HAP-1 (cell line): ENCODE data around the gene MGAT4A.

Source experiments
- DNase-seq, 2 experiments: peaks; one replicate each; pipeline ENCODE4 v3.0.0-alpha.2; 2016 to 2020; ENCODE audit warnings: low spot score in 2 of 2
- H3K27me3 ChIP-seq: fragments of 250-450 bp; sonication (Bioruptor Pico); 2 replicates; pipeline ENCODE4 v1.5.1; 2020; ENCODE audit warnings: low read depth, mild to moderate bottlenecking, moderate library complexity
- H3K36me3 ChIP-seq: fragments of 250-450 bp; sonication (Bioruptor Pico); replicated peaks from 2 replicates; pipeline ENCODE4 v1.5.1; 2020; ENCODE audit warnings: mild to moderate bottlenecking
- H3K4me1 ChIP-seq: fragments of 250-450 bp; sonication (Bioruptor Pico); 2 replicates; pipeline ENCODE4 v1.5.1; 2020; ENCODE audit warnings: mild to moderate bottlenecking
- H3K4me3 ChIP-seq: fragments of 250-450 bp; sonication (Bioruptor Pico); 2 replicates; pipeline ENCODE4 v1.5.1; 2020; ENCODE audit warnings: mild to moderate bottlenecking, moderate library complexity
- H3K9me3 ChIP-seq: fragments of 250-450 bp; sonication (Bioruptor Pico); 2 replicates; pipeline ENCODE4 v1.5.1; 2020; ENCODE audit warnings: mild to moderate bottlenecking, moderate library complexity
- in situ Hi-C: fragments of 300-500 bp; cut with MboI; formaldehyde crosslinking; loops from 3 replicates; pipeline ENCODE4 v1.14.3; 2020; ENCODE audit warnings: low sequenced_read_pairs, inconsistent platforms, mixed read lengths

MGAT4A gene

GRCh38 chr2:98712145-98712544 is 18.8 kb downstream of the MGAT4A start:
- no peaks in the 10 kb centered on the region for H3K4me1 ChIP-seq
- in situ Hi-C loops = no loop called here
- H3K36me3 ChIP-seq = no peaks in the 10 kb centered on the region

DNA sequence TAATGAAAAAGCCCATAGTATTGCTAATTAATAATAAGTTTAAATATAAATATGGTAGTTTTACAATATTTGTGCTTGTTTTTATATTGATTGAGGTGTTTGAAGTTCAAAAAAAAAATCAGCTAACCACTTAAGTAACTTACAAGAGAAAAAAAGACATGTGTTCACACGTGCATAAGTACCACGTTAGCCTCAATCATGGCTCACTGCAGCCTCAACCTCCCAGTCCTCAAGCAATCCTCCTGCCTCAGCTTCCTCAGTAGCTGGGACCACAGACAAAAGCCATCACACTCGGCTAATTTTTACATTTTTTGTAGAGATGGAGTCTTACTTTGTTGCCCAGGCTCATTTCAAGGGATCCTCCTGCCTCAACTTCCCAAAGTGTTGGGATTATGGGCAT is 19.4 kb downstream of the MGAT4A start:
- Histone ChIP-seq H3K4me1 (no peaks in the 10 kb centered on the region), H3K27me3 (no peaks in the 10 kb centered on the region), H3K9me3 (no peaks in the 10 kb centered on the region), H3K4me3 (no peak overlapping the region), H3K36me3 (no peaks in the 10 kb centered on the region)
- in situ Hi-C loops = no loop called here
- no peak for DNase-seq

More at GRCh38 chr2:98712145-98712544, 18.8 kb downstream of the MGAT4A start:
- H3K27me3 ChIP-seq = no peaks in the 10 kb centered on the region
- no peak for DNase-seq
- H3K9me3 ChIP-seq = no peaks in the 10 kb centered on the region
- H3K4me3 ChIP-seq = no peak overlapping the region

- in situ Hi-C loops = no loop called here
- H3K4me3 ChIP-seq = no peak overlapping the region
- no peaks in the 10 kb centered on the region for H3K27me3 ChIP-seq
- H3K36me3 ChIP-seq = no peaks in the 10 kb centered on the region
- no peaks in the 10 kb centered on the region for H3K4me1 ChIP-seq
- no peak for DNase-seq
- H3K9me3 ChIP-seq = no peaks in the 10 kb centered on the region
These were observed 20.2 kb downstream of the MGAT4A start for GRCh38 chr2:98710734-98711133.

DNA sequence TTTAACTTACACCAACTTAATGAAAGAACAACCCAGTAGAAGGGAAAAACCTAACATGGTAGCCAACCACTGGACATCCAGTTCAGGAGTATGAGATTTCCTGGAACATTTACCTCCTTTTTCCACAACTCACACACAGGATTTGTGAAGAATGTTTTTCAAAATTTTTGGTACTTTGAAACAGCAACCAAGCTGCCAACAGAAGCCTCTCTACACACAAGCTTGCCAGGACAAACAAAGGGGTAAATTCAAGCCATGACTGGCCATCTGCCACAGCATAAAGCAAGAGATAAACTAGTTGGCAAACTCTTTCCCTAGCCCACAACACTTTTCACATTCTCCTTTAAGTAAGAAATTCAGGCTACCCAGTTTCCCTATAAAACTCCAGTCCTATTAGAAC is 21.4 kb downstream of the MGAT4A start:
- no peak for DNase-seq
- H3K9me3 ChIP-seq = no peaks in the 10 kb centered on the region
- H3K4me3 ChIP-seq = no peak overlapping the region
- no peaks in the 10 kb centered on the region for H3K27me3 ChIP-seq
- no peaks in the 10 kb centered on the region for H3K36me3 ChIP-seq
- in situ Hi-C loops = no loop called here
- H3K4me1 ChIP-seq = no peaks in the 10 kb centered on the region

DNA sequence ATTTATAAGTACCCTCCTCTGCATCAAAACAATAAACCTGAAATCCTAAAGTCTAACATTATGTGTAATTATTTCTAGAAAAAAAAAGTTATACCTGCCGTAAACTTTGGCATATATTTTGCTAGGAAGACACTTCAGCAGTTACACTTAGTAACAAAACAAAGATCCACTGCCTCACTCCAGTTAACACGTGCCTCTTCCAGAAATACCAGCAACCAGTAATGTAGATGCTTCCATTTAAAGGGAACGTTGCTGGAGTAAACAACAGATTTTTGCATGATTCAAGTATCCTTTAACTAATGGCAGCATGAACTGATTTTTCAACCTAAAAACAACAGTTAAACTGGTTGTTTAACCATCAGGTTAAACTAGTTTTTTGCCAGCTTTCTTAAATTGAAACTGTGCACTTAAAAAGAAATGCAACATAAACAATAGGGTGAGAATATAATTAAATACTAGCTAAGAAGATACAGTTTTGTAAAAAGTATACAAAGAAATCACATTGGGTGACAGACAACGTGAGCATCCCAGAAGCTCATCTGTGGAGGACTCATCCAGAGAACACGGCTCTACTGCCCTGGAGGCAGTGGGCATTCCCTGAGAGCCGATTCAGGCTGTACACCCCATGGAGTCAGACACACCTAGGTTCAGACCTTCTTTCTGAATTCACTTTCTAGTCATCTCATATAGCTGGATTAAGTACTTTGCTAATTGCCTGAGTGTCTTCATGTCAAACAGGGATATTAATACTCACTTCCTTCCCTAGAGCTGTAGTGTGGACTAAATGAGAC is 22.3 kb downstream of the MGAT4A start:
- Histone ChIP-seq H3K36me3 (no peaks in the 10 kb centered on the region), H3K4me3 (no peak overlapping the region), H3K27me3 (no peaks in the 10 kb centered on the region), H3K4me1 (no peaks in the 10 kb centered on the region), H3K9me3 (no peaks in the 10 kb centered on the region)
- in situ Hi-C loops = no loop called here
- no peak for DNase-seq

DNA sequence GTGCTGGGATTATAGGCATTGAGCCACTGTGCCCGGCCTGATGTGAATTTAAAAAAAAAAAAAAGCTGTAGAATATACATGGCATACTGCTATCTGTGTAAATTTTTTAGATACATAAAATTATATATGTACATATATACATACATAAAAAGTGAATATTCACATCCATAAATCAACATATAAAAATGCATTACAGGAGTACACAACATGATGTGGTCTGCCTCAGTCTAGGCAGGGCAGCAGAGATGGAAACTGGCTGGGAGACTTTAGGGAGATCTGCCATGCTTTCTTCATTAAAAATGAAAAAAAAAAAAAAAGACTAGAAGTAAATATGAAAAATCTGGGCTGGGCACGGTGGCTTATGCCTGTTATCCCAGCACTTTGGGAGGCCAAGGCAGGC is 24.3 kb downstream of the MGAT4A start:
- Histone ChIP-seq H3K4me3 (no peak overlapping the region), H3K4me1 (no peaks in the 10 kb centered on the region), H3K36me3 (no peaks in the 10 kb centered on the region), H3K9me3 (no peaks in the 10 kb centered on the region), H3K27me3 (no peaks in the 10 kb centered on the region)
- in situ Hi-C loops = no loop called here
- no peak for DNase-seq

DNA sequence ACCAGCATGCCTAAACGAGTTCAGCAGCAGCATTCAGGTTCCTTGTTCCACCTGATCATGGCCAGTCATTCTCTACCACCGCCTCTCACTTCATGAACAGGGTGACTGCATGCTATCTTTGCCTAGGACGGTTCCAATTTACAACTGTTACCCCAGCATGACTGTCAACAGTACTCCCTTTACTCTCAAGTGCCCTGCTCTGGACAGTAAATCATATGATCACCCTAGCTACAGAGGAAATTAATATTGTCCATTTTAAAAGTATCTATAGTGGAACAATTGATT is 25.7 kb downstream of the MGAT4A start:
- in situ Hi-C loops = no loop called here
- Histone ChIP-seq H3K4me3 (no peak overlapping the region), H3K9me3 (no peaks in the 10 kb centered on the region), H3K27me3 (no peaks in the 10 kb centered on the region), H3K36me3 (no peaks in the 10 kb centered on the region), H3K4me1 (no peaks in the 10 kb centered on the region)
- DNase-seq = no peak

DNA sequence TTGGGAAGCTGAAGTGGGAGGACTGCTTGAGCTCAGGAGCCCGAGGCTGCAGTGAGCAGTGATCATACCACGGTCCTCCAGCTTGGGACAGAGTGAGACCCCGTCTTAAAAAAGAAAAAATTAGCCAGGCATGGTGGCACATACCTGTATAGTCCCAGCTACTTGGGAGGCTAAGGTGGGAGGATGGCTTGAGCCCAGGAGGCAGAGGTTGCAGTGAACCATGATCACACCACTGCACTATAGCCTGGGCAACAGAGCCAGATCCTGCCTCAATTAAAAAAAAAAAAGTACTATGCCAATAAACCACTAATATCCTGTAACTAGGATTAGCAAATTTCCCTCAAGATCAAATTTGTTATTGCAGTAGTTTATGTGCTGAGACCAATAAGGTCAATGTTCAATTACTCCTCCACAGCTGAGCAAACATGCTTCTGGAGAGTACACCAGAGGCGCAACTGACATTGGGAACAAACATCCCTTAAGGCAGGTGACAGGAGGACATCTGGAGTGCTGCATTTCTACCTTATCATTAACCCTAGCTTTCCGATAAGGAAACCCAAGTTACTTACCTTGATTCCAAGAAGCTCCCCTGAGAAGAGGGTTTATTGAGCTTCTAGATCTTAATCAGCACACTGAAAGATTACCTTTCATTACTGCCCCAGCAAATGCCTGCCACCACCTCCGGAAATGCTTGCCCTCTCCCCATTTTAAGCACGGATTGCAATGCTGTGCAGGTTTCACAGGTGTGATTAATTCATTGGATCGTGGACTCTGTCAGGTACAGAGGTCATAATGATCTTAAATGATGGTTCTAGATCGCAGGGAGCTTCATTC is 26.2 kb downstream of the MGAT4A start:
- H3K4me1 ChIP-seq = no peaks in the 10 kb centered on the region

DNA sequence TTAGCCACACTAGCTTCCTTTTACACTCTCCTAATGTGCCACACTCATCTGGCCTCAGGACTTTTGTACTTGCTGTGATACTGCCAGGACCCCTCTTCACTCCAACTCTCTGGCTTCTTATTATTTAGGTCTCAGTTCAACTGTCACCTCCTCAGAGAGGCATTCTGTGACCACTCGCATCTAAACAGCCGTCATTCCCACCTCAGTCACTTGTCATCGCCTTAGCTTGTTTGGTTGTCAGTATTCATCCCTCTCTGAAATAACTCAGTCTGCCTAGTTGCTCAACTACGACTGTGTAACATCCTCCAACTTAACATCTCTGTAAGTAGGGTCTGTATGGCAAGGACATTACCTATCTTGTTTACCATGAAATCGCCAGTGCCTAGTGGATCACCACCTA is 27.2 kb downstream of the MGAT4A start:
- Histone ChIP-seq H3K9me3 (no peaks in the 10 kb centered on the region), H3K4me3 (no peak overlapping the region), H3K4me1 (no peaks in the 10 kb centered on the region), H3K36me3 (no peaks in the 10 kb centered on the region), H3K27me3 (no peaks in the 10 kb centered on the region)
- DNase-seq = no peak
- in situ Hi-C loops = no loop called here

More for the DNA sequence above, 26.2 kb downstream of the MGAT4A start:
- no peaks in the 10 kb centered on the region for H3K27me3 ChIP-seq
- DNase-seq = no peak
- no peak overlapping the region for H3K4me3 ChIP-seq
- no peaks in the 10 kb centered on the region for H3K36me3 ChIP-seq
- no peaks in the 10 kb centered on the region for H3K9me3 ChIP-seq
- in situ Hi-C loops = no loop called here

GRCh38 chr2:98702858-98703620 is 27.9 kb downstream of the MGAT4A start:
- in situ Hi-C loops = no loop called here
- no peak for DNase-seq

GRCh38 chr2:98702127-98702802 is 28.7 kb downstream of the MGAT4A start:
- H3K36me3 ChIP-seq = no peaks in the 10 kb centered on the region
- no peaks in the 10 kb centered on the region for H3K27me3 ChIP-seq
- DNase-seq = no peak
- in situ Hi-C loops = no loop called here
- peaks cover 10% of the 10 kb centered on the region for H3K4me1 ChIP-seq
- no peaks in the 10 kb centered on the region for H3K9me3 ChIP-seq
- H3K4me3 ChIP-seq = no peak overlapping the region

More at GRCh38 chr2:98702858-98703620, 27.9 kb downstream of the MGAT4A start:
- Histone ChIP-seq H3K4me1 (peaks cover 2% of the 10 kb centered on the region), H3K4me3 (no peak overlapping the region), H3K27me3 (no peaks in the 10 kb centered on the region), H3K36me3 (no peaks in the 10 kb centered on the region), H3K9me3 (no peaks in the 10 kb centered on the region)

DNA sequence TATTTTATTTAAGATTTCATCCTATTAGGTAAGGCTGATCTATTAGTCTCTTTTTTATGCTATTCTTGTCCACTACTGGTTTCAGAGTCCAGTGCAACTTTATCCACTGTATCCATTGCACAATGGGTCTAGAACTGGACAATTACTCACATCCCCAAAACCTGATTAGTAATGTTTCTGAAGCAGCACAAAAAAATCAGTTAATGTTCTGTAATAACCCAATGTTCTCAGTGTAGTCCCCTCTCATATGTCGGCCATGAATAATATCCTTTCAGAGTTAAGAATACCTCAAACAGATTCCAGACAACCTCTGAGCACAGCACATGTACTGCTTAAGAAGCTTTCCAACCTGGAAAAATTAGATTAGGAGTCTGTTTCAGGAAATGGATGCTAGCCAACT is 29.7 kb downstream of the MGAT4A start:
- in situ Hi-C loops = no loop called here
- Histone ChIP-seq H3K27me3 (no peaks in the 10 kb centered on the region), H3K9me3 (no peaks in the 10 kb centered on the region), H3K4me1 (peaks cover 10% of the 10 kb centered on the region), H3K4me3 (no peak overlapping the region), H3K36me3 (no peaks in the 10 kb centered on the region)
- DNase-seq = no peak

GRCh38 chr2:98698896-98699295 is 32.0 kb downstream of the MGAT4A start:
- H3K27me3 ChIP-seq = no peaks in the 10 kb centered on the region
- no peaks in the 10 kb centered on the region for H3K36me3 ChIP-seq
- in situ Hi-C loops = no loop called here
- H3K4me1 ChIP-seq = peaks cover 10% of the 10 kb centered on the region
- no peak for DNase-seq
- no peak overlapping the region for H3K4me3 ChIP-seq
- no peaks in the 10 kb centered on the region for H3K9me3 ChIP-seq
